Skeletal muscle satellite cell (primary cell): ENCODE data around the gene MRGPRX2.

Experiments used
- H3K27me3 ChIP-seq: 2 replicates; pipeline ENCODE4 v1.7.0; 2013; ENCODE audit warnings: low read length; ENCODE audit not compliant: control insufficient read depth, insufficient read depth
- H3K36me3 ChIP-seq: 2 replicates; pipeline ENCODE4 v1.7.0; 2013; ENCODE audit warnings: mild to moderate bottlenecking, control low read depth, low read length; ENCODE audit not compliant: insufficient read depth
- H3K4me1 ChIP-seq: 2 replicates; pipeline ENCODE4 v1.7.0; 2013; ENCODE audit warnings: low read length; ENCODE audit not compliant: control insufficient read depth, insufficient read depth
- H3K4me2 ChIP-seq: 2 replicates; pipeline ENCODE4 v1.7.0; 2013; ENCODE audit warnings: mild to moderate bottlenecking, low read length
- H3K4me3 ChIP-seq: 2 replicates; pipeline ENCODE4 v1.7.0; 2013; ENCODE audit warnings: low read length
- H3K9ac ChIP-seq: 2 replicates; pipeline ENCODE4 v1.7.0; 2013; ENCODE audit warnings: mild to moderate bottlenecking, low read depth, low read length, moderate library complexity
- H3K9me3 ChIP-seq: replicated peaks from 2 replicates; pipeline ENCODE4 v1.7.0; 2013; ENCODE audit warnings: mild to moderate bottlenecking, control low read depth, low read length

Gene MRGPRX2

DNA sequence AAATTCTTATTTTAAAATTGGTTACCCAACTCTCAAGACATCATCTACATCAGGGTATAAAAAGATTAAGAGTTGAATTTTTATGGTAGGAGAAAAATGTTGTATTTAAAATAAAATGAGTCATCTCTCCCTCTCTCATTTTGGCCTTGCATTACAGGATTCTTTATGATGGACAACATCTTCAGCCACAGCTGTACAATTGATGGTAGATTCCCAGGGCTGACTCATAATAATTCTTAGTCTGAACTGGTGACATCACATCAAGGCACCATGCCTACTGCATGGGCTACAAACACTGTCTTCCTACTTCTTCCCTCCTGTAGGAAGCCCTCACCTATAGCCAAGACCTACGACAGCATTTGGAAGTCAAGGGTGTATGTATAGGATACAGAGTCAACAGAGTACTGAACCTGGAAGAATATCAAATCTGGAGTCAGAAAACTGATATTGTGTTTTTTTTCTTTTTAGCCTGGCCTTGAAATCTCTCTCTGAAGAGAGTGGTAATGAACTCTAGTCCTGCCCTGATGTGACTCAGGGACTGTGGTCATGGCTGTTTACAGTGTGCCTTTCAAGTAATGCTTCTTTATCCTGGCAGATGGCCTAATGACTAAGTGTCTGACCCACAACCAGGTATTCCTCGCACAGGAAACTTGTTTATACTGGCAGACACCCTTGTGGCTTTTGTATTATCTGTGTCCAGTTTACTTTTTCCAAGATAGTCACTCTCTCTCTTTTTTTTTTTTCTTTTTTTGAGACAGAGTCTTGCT lies 32.5 kb downstream of the MRGPRX2 start:
- no peaks in the 10 kb centered on the region for H3K9me3 ChIP-seq
- H3K9ac ChIP-seq = no peak overlapping the region
- H3K4me1 ChIP-seq = peaks cover 5% of the 10 kb centered on the region

GRCh38 chr11:19026862-19027261 lies 33.7 kb downstream of the MRGPRX2 start:
- Histone ChIP-seq H3K4me3 (no peak overlapping the region), H3K9ac (no peak overlapping the region), H3K36me3 (no peaks in the 10 kb centered on the region), H3K4me1 (peaks cover 5% of the 10 kb centered on the region), H3K27me3 (peaks cover 47% of the 10 kb centered on the region), H3K4me2 (no peak overlapping the region), H3K9me3 (no peaks in the 10 kb centered on the region)

More for the DNA sequence above, 32.5 kb downstream of the MRGPRX2 start:
- H3K4me2 ChIP-seq = no peak overlapping the region
- no peak overlapping the region for H3K4me3 ChIP-seq
- peaks cover 39% of the 10 kb centered on the region for H3K27me3 ChIP-seq
- no peaks in the 10 kb centered on the region for H3K36me3 ChIP-seq

DNA sequence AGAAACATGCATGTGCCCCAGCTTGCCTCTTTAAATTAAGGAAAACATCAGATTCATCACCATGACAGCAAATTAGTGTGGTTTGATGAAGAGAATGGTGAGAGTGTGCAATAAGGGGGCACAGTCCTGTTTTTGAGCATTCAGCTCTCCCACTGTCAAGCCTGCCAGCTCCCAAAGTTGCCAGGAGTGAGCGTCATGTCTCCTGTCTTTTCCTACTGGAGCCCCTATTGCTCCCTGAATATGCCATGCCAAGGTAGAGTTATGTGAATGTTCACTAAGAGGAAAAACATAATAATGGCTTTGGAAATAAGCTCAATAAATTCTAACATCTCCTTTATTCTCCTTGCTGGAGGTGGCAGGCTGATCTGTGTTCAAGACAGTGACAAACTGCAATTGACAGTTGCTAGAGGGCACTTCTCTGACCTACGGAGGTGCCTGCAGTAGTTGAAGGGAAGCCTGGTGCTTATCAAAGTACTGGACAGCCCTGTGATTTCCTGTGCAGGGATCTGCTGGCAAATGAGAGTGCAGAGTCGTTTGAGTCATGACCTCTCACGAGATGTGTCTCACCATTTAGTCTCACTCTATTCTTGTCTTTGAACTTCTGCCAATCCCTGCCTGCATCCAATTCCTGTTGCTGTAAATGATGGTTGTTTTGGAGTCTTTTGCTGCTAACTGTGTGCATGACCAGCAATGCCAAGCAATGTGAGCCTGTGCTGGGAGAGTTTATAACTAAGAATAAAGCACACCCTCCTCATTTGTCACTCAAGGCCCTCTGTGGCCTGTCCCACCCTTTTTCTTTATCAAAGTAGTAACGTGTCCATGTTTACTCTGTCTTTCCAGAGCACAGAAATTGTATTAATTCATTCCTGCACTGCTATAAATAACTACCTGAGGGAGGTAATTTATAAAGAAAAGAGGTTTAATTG lies 34.8 kb downstream of the MRGPRX2 start:
- Histone ChIP-seq H3K27me3 (peaks cover 57% of the 10 kb centered on the region), H3K4me3 (no peak overlapping the region), H3K9me3 (no peaks in the 10 kb centered on the region), H3K9ac (no peak overlapping the region), H3K4me2 (no peak overlapping the region), H3K36me3 (no peaks in the 10 kb centered on the region), H3K4me1 (peaks cover 5% of the 10 kb centered on the region)

DNA sequence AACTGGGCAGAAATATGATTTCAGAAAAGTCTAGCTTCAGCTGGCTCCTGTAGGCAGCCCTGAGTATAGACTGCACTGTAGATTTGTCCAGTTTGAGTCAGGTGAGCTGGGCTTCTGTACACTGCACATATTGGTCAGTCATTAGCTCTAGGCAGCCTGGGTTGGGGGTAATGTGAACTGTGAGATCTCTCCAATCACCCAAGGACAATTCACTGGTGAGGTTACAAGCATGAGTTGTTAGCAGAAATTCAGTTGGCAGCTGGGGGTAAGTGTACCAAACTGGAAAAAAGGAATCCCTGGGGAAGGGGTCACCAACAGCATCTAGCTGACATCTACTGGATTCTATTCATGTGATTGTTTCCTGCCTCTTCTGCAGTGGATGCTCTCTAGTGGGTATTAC lies 39.7 kb downstream of the MRGPRX2 start:
- Histone ChIP-seq H3K36me3 (no peaks in the 10 kb centered on the region), H3K9ac (no peak overlapping the region), H3K4me3 (no peak overlapping the region), H3K27me3 (peaks cover 72% of the 10 kb centered on the region), H3K4me2 (no peak overlapping the region), H3K9me3 (no peaks in the 10 kb centered on the region), H3K4me1 (no peaks in the 10 kb centered on the region)

GRCh38 chr11:19018901-19019300 lies 41.6 kb downstream of the MRGPRX2 start:
- H3K27me3 ChIP-seq = peaks cover 64% of the 10 kb centered on the region
- H3K9me3 ChIP-seq = no peaks in the 10 kb centered on the region
- no peak overlapping the region for H3K9ac ChIP-seq
- H3K36me3 ChIP-seq = no peaks in the 10 kb centered on the region
- no peak overlapping the region for H3K4me2 ChIP-seq
- H3K4me1 ChIP-seq = no peaks in the 10 kb centered on the region
- no peak overlapping the region for H3K4me3 ChIP-seq

DNA sequence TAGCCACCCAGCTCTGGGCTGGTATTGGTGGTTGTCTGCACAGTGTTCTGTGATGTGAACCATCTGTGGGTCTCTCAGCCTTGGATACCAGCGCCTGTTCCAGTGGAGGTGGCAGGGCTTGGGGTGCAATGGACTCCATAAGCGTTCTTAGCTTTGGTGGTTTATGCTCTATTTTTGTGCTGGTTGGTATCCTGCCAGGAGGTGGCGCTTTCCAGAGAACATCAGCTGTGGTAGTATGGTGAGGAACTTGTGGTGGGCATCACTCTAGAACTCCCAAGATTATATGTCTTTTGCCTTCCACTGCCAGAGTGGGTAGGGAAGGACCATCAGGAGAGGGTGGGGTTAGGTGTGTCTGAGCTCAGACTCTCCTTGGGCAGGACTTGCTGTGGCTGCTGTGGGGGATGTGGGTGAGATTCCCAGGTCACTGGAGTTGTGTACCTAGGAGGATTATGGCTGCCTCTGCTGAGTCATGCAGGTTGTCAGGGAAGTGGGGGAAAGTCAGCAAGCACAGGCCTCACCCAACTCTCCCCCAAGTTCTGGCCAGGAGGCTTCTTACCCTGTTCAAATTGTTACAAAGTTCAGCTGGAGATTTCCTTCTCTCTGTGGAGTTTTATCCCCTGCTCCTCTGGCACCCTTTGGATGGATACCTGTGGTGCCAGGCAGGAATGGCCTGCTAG lies 47.2 kb downstream of the MRGPRX2 start:
- no peaks in the 10 kb centered on the region for H3K36me3 ChIP-seq
- no peaks in the 10 kb centered on the region for H3K4me1 ChIP-seq

DNA sequence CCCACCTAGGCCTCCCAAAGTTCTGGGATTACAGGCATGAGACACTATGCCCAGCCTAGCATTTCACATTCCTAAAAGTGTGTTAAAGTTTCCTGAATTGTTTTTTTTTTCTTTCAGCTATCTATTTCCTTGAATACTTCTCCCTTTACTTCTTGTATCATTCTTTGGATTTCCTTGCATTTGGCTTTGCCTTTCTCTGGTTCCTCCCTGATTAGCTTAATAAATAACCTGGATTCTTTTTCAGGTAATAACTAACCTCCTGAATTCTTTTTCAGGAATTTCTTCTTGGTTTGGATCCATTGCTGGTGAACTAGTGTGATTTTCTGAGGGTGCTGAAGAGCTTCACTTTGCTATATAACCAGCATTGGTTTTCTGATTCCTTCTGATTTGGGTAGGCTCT lies 47.9 kb downstream of the MRGPRX2 start:
- Histone ChIP-seq H3K36me3 (no peaks in the 10 kb centered on the region), H3K9me3 (no peaks in the 10 kb centered on the region), H3K9ac (no peak overlapping the region), H3K4me1 (no peaks in the 10 kb centered on the region), H3K4me2 (no peak overlapping the region), H3K27me3 (peaks cover 44% of the 10 kb centered on the region), H3K4me3 (no peak overlapping the region)

More for the DNA sequence above, 47.2 kb downstream of the MRGPRX2 start:
- Histone ChIP-seq H3K9ac (no peak overlapping the region), H3K27me3 (peaks cover 51% of the 10 kb centered on the region), H3K4me3 (no peak overlapping the region), H3K4me2 (no peak overlapping the region), H3K9me3 (no peaks in the 10 kb centered on the region)
